ENCODE data around the gene AKR1B15. TPM values are rescaled to one million over a fixed set of nuclear protein-coding genes. Genes with fewer than 3 reads are reported as not detected.

AKR1B15 gene
- not detected for polyA plus RNA-seq (2013, experiment 1 of 4)
- not detected for polyA plus RNA-seq (2013, experiment 2 of 4)
- 0.32 TPM for polyA plus RNA-seq (2013, experiment 3 of 4)
- polyA plus RNA-seq (2013, experiment 4 of 4) = not detected

GRCh38 chr7:134548877-134549276 lies at the start of gene AKR1B15:
Gene AKR1B15 (plus strand): TSS chr7:134549110. CDS start chr7:134564620, 15,510 bp downstream.
- Histone ChIP-seq H3K27me3 (ENCODE audit: control insufficient read depth, insufficient read depth, low read length, poor library complexity, severe bottlenecking) (no peaks in the 10 kb centered on the region), H3K36me3 (ENCODE audit: control insufficient read depth, insufficient read depth, low read length) (no peaks in the 10 kb centered on the region)

GRCh38 chr7:134500406-134500805 lies 48.5 kb upstream of the AKR1B15 start:
- Histone ChIP-seq H3K4me3 (ENCODE audit: insufficient read depth, low read depth, low read length) (no peak overlapping the region), H3K27ac (ENCODE audit: insufficient read depth, low read depth, low read length, poor library complexity, severe bottlenecking) (no peak overlapping the region), H3K36me3 (ENCODE audit: control insufficient read depth, insufficient read depth, low read length) (no peaks in the 10 kb centered on the region), H3K27me3 (ENCODE audit: control insufficient read depth, insufficient read depth, low read length, poor library complexity, severe bottlenecking) (no peaks in the 10 kb centered on the region), H3K9me3 (ENCODE audit: control insufficient read depth, low read length) (no peaks in the 10 kb centered on the region), H3K4me1 (ENCODE audit: control insufficient read depth, insufficient read depth, low read length) (no peaks in the 10 kb centered on the region)
- WGBS, 2 experiments = 88 to 95% methylated on average over 2 of the region's 2 CpGs

More at GRCh38 chr7:134548877-134549276, at the start of gene AKR1B15:
- peaks cover 19% of the 10 kb centered on the region for H3K4me1 ChIP-seq (ENCODE audit: control insufficient read depth, insufficient read depth, low read length)
- H3K9me3 ChIP-seq (ENCODE audit: control insufficient read depth, low read length) = no peaks in the 10 kb centered on the region
- 87 to 88% methylated on average over 14 of the region's 14 CpGs for WGBS, 2 experiments
- H3K27ac ChIP-seq (ENCODE audit: insufficient read depth, low read depth, low read length, poor library complexity, severe bottlenecking) = no peak within 1 kb of the TSS
- H3K4me3 ChIP-seq (ENCODE audit: insufficient read depth, low read depth, low read length) = peak within 1 kb of the TSS; percentile 31

- no peaks in the 10 kb centered on the region for H3K9me3 ChIP-seq (ENCODE audit: control insufficient read depth, low read length)
- H3K4me3 ChIP-seq (ENCODE audit: insufficient read depth, low read depth, low read length) = no peak overlapping the region
- H3K36me3 ChIP-seq (ENCODE audit: control insufficient read depth, insufficient read depth, low read length) = no peaks in the 10 kb centered on the region
- 95 to 97% methylated on average over 3 of the region's 5 CpGs for WGBS, 2 experiments
- H3K27me3 ChIP-seq (ENCODE audit: control insufficient read depth, insufficient read depth, low read length, poor library complexity, severe bottlenecking) = no peaks in the 10 kb centered on the region
- H3K27ac ChIP-seq (ENCODE audit: insufficient read depth, low read depth, low read length, poor library complexity, severe bottlenecking) = no peak overlapping the region
- no peaks in the 10 kb centered on the region for H3K4me1 ChIP-seq (ENCODE audit: control insufficient read depth, insufficient read depth, low read length)
Measured at GRCh38 chr7:134500982-134501381, 47.9 kb upstream of the AKR1B15 start.

GRCh38 chr7:134502463-134503371 lies 46.2 kb upstream of the AKR1B15 start:
- H3K27ac ChIP-seq (ENCODE audit: insufficient read depth, low read depth, low read length, poor library complexity, severe bottlenecking) = no peak overlapping the region
- H3K36me3 ChIP-seq (ENCODE audit: control insufficient read depth, insufficient read depth, low read length) = no peaks in the 10 kb centered on the region
- H3K27me3 ChIP-seq (ENCODE audit: control insufficient read depth, insufficient read depth, low read length, poor library complexity, severe bottlenecking) = no peaks in the 10 kb centered on the region
- no peaks in the 10 kb centered on the region for H3K4me1 ChIP-seq (ENCODE audit: control insufficient read depth, insufficient read depth, low read length)
- H3K9me3 ChIP-seq (ENCODE audit: control insufficient read depth, low read length) = no peaks in the 10 kb centered on the region
- no peak overlapping the region for H3K4me3 ChIP-seq (ENCODE audit: insufficient read depth, low read depth, low read length)
- 91 to 92% methylated on average over 2 to 3 of the region's 3 CpGs for WGBS, 2 experiments

DNA sequence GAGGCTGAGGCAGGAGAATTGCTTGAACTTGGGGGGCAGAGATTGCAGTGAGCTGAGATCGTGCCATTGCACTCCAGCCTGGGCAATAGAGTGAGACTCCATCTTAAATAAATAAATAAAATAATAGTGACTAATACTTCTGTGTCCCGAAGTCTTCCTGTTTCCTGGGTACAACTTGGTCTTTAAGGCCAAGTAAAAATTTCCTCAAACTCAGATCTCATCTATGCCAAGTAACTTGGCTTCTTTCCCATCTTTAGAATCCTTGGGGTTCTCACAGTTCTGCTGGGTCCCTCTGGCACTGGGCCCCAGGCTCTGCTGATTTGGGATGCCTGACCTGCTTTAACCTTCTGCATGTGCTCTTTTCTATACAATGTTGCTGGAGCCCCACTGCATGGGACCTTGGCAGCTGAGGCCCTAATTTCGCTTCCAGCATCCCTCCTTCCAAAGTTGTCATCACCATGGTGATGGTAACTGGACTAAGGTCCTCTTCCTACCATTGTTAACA lies 44.2 kb upstream of the AKR1B15 start:
- no peaks in the 10 kb centered on the region for H3K9me3 ChIP-seq (ENCODE audit: control insufficient read depth, low read length)
- 91 to 92% methylated on average over 3 of the region's 3 CpGs for WGBS, 2 experiments

GRCh38 chr7:134505856-134506255 lies 43.1 kb upstream of the AKR1B15 start:
- Histone ChIP-seq H3K36me3 (ENCODE audit: control insufficient read depth, insufficient read depth, low read length) (no peaks in the 10 kb centered on the region), H3K4me1 (ENCODE audit: control insufficient read depth, insufficient read depth, low read length) (no peaks in the 10 kb centered on the region), H3K4me3 (ENCODE audit: insufficient read depth, low read depth, low read length) (no peak overlapping the region), H3K27me3 (ENCODE audit: control insufficient read depth, insufficient read depth, low read length, poor library complexity, severe bottlenecking) (no peaks in the 10 kb centered on the region), H3K27ac (ENCODE audit: insufficient read depth, low read depth, low read length, poor library complexity, severe bottlenecking) (no peak overlapping the region), H3K9me3 (ENCODE audit: control insufficient read depth, low read length) (no peaks in the 10 kb centered on the region)
- WGBS, 2 experiments = 90 to 92% methylated on average over 4 of the region's 4 CpGs

More for the DNA sequence above, 44.2 kb upstream of the AKR1B15 start:
- Histone ChIP-seq H3K4me1 (ENCODE audit: control insufficient read depth, insufficient read depth, low read length) (no peaks in the 10 kb centered on the region), H3K27ac (ENCODE audit: insufficient read depth, low read depth, low read length, poor library complexity, severe bottlenecking) (no peak overlapping the region), H3K36me3 (ENCODE audit: control insufficient read depth, insufficient read depth, low read length) (no peaks in the 10 kb centered on the region), H3K4me3 (ENCODE audit: insufficient read depth, low read depth, low read length) (no peak overlapping the region), H3K27me3 (ENCODE audit: control insufficient read depth, insufficient read depth, low read length, poor library complexity, severe bottlenecking) (no peaks in the 10 kb centered on the region)

GRCh38 chr7:134509010-134509409 lies 39.9 kb upstream of the AKR1B15 start:
- H3K27ac ChIP-seq (ENCODE audit: insufficient read depth, low read depth, low read length, poor library complexity, severe bottlenecking) = no peak overlapping the region

GRCh38 chr7:134510646-134511045 lies 38.3 kb upstream of the AKR1B15 start:
- Histone ChIP-seq H3K4me3 (ENCODE audit: insufficient read depth, low read depth, low read length) (no peak overlapping the region), H3K36me3 (ENCODE audit: control insufficient read depth, insufficient read depth, low read length) (no peaks in the 10 kb centered on the region), H3K27me3 (ENCODE audit: control insufficient read depth, insufficient read depth, low read length, poor library complexity, severe bottlenecking) (peaks cover 3% of the 10 kb centered on the region), H3K9me3 (ENCODE audit: control insufficient read depth, low read length) (no peaks in the 10 kb centered on the region), H3K27ac (ENCODE audit: insufficient read depth, low read depth, low read length, poor library complexity, severe bottlenecking) (no peak overlapping the region), H3K4me1 (ENCODE audit: control insufficient read depth, insufficient read depth, low read length) (no peaks in the 10 kb centered on the region)
- 93 to 94% methylated on average over 5 of the region's 5 CpGs for WGBS, 2 experiments

More at GRCh38 chr7:134509010-134509409, 39.9 kb upstream of the AKR1B15 start:
- H3K4me3 ChIP-seq (ENCODE audit: insufficient read depth, low read depth, low read length) = no peak overlapping the region
- no peaks in the 10 kb centered on the region for H3K27me3 ChIP-seq (ENCODE audit: control insufficient read depth, insufficient read depth, low read length, poor library complexity, severe bottlenecking)
- H3K4me1 ChIP-seq (ENCODE audit: control insufficient read depth, insufficient read depth, low read length) = no peaks in the 10 kb centered on the region
- WGBS, 2 experiments = 83 to 100% methylated on average over 1 of the region's 1 CpG
- no peaks in the 10 kb centered on the region for H3K36me3 ChIP-seq (ENCODE audit: control insufficient read depth, insufficient read depth, low read length)
- H3K9me3 ChIP-seq (ENCODE audit: control insufficient read depth, low read length) = no peaks in the 10 kb centered on the region

GRCh38 chr7:134512271-134512670 lies 36.6 kb upstream of the AKR1B15 start:
- no peaks in the 10 kb centered on the region for H3K9me3 ChIP-seq (ENCODE audit: control insufficient read depth, low read length)
- WGBS, 2 experiments = 90 to 95% methylated on average over 1 of the region's 1 CpG
- H3K36me3 ChIP-seq (ENCODE audit: control insufficient read depth, insufficient read depth, low read length) = no peaks in the 10 kb centered on the region
- no peak overlapping the region for H3K4me3 ChIP-seq (ENCODE audit: insufficient read depth, low read depth, low read length)
- peaks cover 3% of the 10 kb centered on the region for H3K27me3 ChIP-seq (ENCODE audit: control insufficient read depth, insufficient read depth, low read length, poor library complexity, severe bottlenecking)
- no peak overlapping the region for H3K27ac ChIP-seq (ENCODE audit: insufficient read depth, low read depth, low read length, poor library complexity, severe bottlenecking)
- H3K4me1 ChIP-seq (ENCODE audit: control insufficient read depth, insufficient read depth, low read length) = no peaks in the 10 kb centered on the region

- Histone ChIP-seq H3K4me1 (ENCODE audit: control insufficient read depth, insufficient read depth, low read length) (no peaks in the 10 kb centered on the region), H3K9me3 (ENCODE audit: control insufficient read depth, low read length) (no peaks in the 10 kb centered on the region), H3K27ac (ENCODE audit: insufficient read depth, low read depth, low read length, poor library complexity, severe bottlenecking) (no peak overlapping the region), H3K4me3 (ENCODE audit: insufficient read depth, low read depth, low read length) (no peak overlapping the region), H3K36me3 (ENCODE audit: control insufficient read depth, insufficient read depth, low read length) (no peaks in the 10 kb centered on the region), H3K27me3 (ENCODE audit: control insufficient read depth, insufficient read depth, low read length, poor library complexity, severe bottlenecking) (peaks cover 3% of the 10 kb centered on the region)
- WGBS, 2 experiments = 63 to 65% methylated on average over 9 of the region's 9 CpGs
Measured at GRCh38 chr7:134513169-134513752, 35.6 kb upstream of the AKR1B15 start.

All from ectodermal cell (in vitro differentiated cells).